Mucosa of descending colon (tissue), 3 donors: ENCODE data around the gene SLC4A9. TPM values are rescaled to one million over a fixed set of nuclear protein-coding genes. Genes with fewer than 3 reads are reported as not detected.
"Not testable (repeated sequence)": the region's sequence is repeated elsewhere in the genome, so short reads cannot be mapped to it uniquely, and the experiment has no call there.

Source experiments
- ATAC-seq: fragments of 200-7000 bp; cut with Tn5 transposase; one replicate; pipeline ENCODE4 v1.9.1; 2020; ENCODE audit warnings: mild to moderate bottlenecking, moderate library complexity
- DNase-seq, 3 donors: peaks; one replicate each; pipeline ENCODE4 v3.0.0-alpha.2; 2020
- H3K36me3 ChIP-seq: fragments of 200-600 bp; one replicate; pipeline ENCODE4 v1.8.0; 2021; ENCODE audit warnings: low read depth, mild to moderate bottlenecking
- H3K4me1 ChIP-seq: fragments of 200-600 bp; one replicate; pipeline ENCODE4 v1.8.0; 2021; ENCODE audit warnings: low read depth, mild to moderate bottlenecking
- H3K4me3 ChIP-seq: fragments of 200-600 bp; one replicate; pipeline ENCODE4 v1.8.0; 2021; ENCODE audit warnings: mild to moderate bottlenecking
- H3K9me3 ChIP-seq: fragments of 200-600 bp; one replicate; pipeline ENCODE4 v1.8.0; 2021; ENCODE audit warnings: mild to moderate bottlenecking
- CTCF ChIP-seq: fragments of 200-600 bp; IDR thresholded peaks from one replicate; pipeline ENCODE4 v1.8.0; 2022; ENCODE audit warnings: antibody characterized with exemption, mild to moderate bottlenecking
- intact Hi-C, 2 donors: fragments of 100-400 bp; cut with DNase I in 1 of 2; cut with micrococcal nuclease in 1 of 2; formaldehyde crosslinking; loops; one replicate each; pipeline versions ENCODE4 v1.11.0 to v1.11.1; 2022; cut with DNase I, micrococcal nuclease
- total RNA-seq, 3 donors: library from RNA; stranded (reverse); fragmentation: NEBNext Ultra II Directional in 2 of 3; extraction: Animal tissue kit (Norgen Biotek cat#: 25700) in 2 of 3; gene quantifications; one replicate each; pipeline versions ENCODE4 v1.2.1 to v1.2.4, GENCODE V29; 2021 to 2023
- donor health status: DM: no; HTN: no; CAD: no; lungs with moderate emphysema.
- donor health status: DM: no; HTN: no; CAD: no.
- donor health status: DM: no; HTN: yes; CAD: no.

Gene SLC4A9
- total RNA-seq, 3 donors from 2014 or later: 0.23 to 0.46 TPM; not detected in 1

DNA sequence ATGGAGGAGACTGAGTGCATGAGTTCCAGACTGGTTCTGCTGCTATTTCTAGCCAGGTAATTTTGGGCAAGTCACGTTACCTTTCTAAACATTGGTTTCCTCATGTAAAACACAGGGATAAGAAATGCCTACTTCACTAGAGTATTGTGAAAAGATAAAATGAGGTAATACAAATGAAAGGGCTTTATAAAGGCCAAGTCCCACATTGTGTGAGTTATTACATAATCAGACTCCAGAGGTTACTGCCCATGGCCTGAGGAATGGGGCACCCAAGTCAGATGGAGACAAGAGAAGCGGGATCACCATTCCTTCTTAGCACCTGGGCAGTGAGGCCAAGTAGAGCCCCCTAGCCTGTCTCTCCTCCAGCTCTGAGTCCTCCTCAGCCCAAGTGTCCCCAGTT lies 21.1 kb upstream of the SLC4A9 start:
- intact Hi-C loops: no loop called here
- Histone ChIP-seq H3K9me3 (no peaks in the 10 kb centered on the region), H3K36me3 (no peaks in the 10 kb centered on the region), H3K4me1 (peaks cover 3% of the 10 kb centered on the region), H3K4me3 (no peak overlapping the region)
- ATAC-seq (no peak), DNase-seq (no peak)
- TF ChIP-seq CTCF: no peak

- ATAC-seq: no peak
- DNase-seq: no peak
- peaks cover 4% of the 10 kb centered on the region for H3K4me1 ChIP-seq
- no peaks in the 10 kb centered on the region for H3K9me3 ChIP-seq
- no peak overlapping the region for H3K4me3 ChIP-seq
- intact Hi-C loops: no loop called here
- H3K36me3 ChIP-seq: no peaks in the 10 kb centered on the region
- TF ChIP-seq CTCF: no peak
These were observed 20.4 kb upstream of the SLC4A9 start for GRCh38 chr5:140339636-140340035.

DNA sequence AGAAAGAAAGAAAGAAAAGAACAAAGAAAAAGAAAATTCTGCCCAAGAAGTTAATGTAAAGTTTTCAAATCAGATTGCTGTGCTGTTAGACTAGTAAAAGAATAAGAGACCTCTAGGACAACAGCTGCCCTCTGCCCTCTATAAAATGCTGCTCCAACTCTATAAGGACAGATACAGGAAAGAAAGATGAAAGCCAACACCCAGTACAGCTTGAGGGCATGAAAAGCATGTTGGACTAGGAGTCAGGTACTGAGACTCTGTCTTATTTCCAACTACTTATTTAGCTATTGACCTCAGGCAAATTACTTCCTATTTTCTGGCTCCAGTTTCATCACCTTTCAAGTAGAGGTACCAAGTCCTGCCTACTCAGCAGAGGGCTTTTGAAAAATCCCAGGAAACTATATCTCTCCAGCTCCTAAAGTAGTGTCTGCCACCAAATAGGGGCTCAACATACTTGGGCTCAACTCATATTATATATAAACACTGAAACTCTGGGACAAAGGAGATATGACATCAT lies 19.3 kb upstream of the SLC4A9 start:
- Histone ChIP-seq H3K9me3 (no peaks in the 10 kb centered on the region), H3K4me1 (peaks cover 6% of the 10 kb centered on the region), H3K36me3 (no peaks in the 10 kb centered on the region), H3K4me3 (no peak overlapping the region)
- ATAC-seq (peak; percentile 51), DNase-seq (no peak)
- intact Hi-C loops: no loop called here
- TF ChIP-seq CTCF: no peak

DNA sequence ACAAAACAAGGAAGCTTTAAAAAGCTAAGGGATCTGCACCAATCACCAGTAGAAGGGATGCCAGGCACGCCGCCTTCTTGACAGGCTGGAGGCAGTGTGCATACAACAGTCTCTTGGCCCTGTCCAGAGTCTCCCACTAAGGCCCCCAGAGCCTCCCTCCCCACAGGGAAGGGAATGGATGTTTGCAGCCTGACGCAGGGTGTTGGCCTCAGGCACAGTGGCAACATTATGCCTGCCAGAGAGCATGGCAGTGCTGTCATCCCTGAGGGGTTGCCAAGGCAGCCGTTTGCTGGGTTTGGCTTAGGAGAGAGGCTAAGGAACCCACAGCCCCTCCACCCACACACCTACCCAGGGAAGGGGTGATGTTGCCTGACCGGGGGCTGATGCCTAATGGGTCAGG lies 18.4 kb upstream of the SLC4A9 start:
- H3K9me3 ChIP-seq: no peaks in the 10 kb centered on the region
- no peaks in the 10 kb centered on the region for H3K36me3 ChIP-seq
- no peak for ATAC-seq
- no peak for TF ChIP-seq CTCF
- no peak overlapping the region for H3K4me3 ChIP-seq
- intact Hi-C loops: no loop called here
- H3K4me1 ChIP-seq: peaks cover 6% of the 10 kb centered on the region
- DNase-seq: no peak

GRCh38 chr5:140342287-140342686 lies 17.7 kb upstream of the SLC4A9 start:
- ATAC-seq: no peak
- DNase-seq: no peak
- Histone ChIP-seq H3K4me3 (no peak overlapping the region), H3K4me1 (peaks cover 12% of the 10 kb centered on the region), H3K9me3 (no peaks in the 10 kb centered on the region), H3K36me3 (no peaks in the 10 kb centered on the region)
- no peak for TF ChIP-seq CTCF
- intact Hi-C loops: no loop called here

DNA sequence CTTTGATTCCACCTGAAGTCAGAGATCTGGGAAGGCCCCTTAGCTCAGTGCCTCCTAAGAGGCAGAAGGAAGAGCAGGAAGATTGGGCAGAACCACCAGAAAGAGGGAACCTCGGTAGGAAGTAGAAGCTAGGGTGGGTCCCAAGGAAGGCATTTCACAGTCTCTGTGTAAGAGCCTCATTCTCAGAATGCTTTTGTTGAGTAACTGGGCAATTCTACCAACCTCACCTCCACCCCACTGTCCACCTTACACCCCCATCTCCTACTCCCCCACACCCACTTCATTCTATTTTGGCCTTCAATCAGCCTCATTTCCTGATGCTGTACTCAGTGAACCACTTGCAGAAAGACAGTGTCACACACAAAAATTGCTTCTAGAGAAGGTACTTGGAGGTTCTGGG lies 17.1 kb upstream of the SLC4A9 start:
- Histone ChIP-seq H3K4me1 (peaks cover 18% of the 10 kb centered on the region), H3K36me3 (no peaks in the 10 kb centered on the region), H3K4me3 (no peak overlapping the region), H3K9me3 (no peaks in the 10 kb centered on the region)
- intact Hi-C loops: no loop called here
- no peak for TF ChIP-seq CTCF
- no peak for DNase-seq
- no peak for ATAC-seq

DNA sequence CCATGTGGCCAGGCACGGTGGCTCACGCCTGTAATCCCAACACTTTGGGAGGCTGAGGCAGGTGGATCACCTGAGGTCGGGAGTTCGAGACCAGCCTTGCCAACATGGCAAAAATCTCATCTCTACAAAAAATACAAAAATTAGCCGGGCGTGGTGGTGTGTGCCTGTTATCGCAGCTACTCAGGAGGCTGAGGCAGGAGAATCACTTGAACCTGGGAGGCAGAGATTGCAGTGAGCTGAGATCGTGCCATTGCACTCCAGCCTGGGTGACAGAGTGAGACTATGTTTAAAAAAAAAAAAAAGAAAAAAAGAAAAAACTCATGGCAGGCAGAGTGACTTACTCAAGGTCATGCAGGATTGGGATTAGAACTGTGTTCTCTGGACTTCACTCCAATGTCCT lies 16.1 kb upstream of the SLC4A9 start:
- H3K36me3 ChIP-seq, H3K4me3 ChIP-seq, intact Hi-C loops: not testable (repeated sequence)

More for the DNA sequence above, 16.1 kb upstream of the SLC4A9 start:
- not testable (repeated sequence) for H3K9me3 ChIP-seq, DNase-seq, ATAC-seq
- peaks cover 28% of the 10 kb centered on the region for H3K4me1 ChIP-seq
